GM23248 (cell line): Measurements from ENCODE around the gene RASGRP1.

Experiments used
- EZH2 ChIP-seq: fragments of 200-600 bp; sonication (generic); IDR thresholded peaks from 2 replicates; pipeline ENCODE4 v1.6.1; 2018; ENCODE audit warnings: antibody characterized with exemption, mild to moderate bottlenecking; ENCODE audit not compliant: insufficient read depth, poor library complexity, severe bottlenecking
- EZH2phosphoT487 ChIP-seq: fragments of 200-600 bp; sonication (generic); IDR thresholded peaks from 2 replicates; pipeline ENCODE4 v1.6.1; 2018; ENCODE audit warnings: antibody characterized with exemption, moderate library complexity, mild to moderate bottlenecking, low read depth; ENCODE audit not compliant: insufficient read depth

- no peak for TF ChIP-seq EZH2
- no peak for TF ChIP-seq EZH2phosphoT487
Observed at GRCh38 chr15:38533416-38533915, 31.1 kb downstream of the RASGRP1 start.
